GM12874 (cell line): ENCODE measurements around the gene UBXN2A.

Source experiments
- CTCF ChIP-seq: IDR thresholded peaks from 2 replicates; pipeline ENCODE4 v1.5.1; 2011; ENCODE audit warnings: low read depth, mild to moderate bottlenecking, control low read depth, low read length, moderate library complexity; ENCODE audit not compliant: insufficient read depth

UBXN2A gene

GRCh38 chr2:24019729-24020128 lies 79.5 kb downstream of the UBXN2A start:
- TF ChIP-seq CTCF, result no peak

GRCh38 chr2:24020244-24020643 lies 80.0 kb downstream of the UBXN2A start:
- no peak for TF ChIP-seq CTCF

GRCh38 chr2:24021122-24021998 lies 81.1 kb downstream of the UBXN2A start:
- peak; percentile 45 for TF ChIP-seq CTCF

GRCh38 chr2:24022324-24022974 lies 82.2 kb downstream of the UBXN2A start:
- TF ChIP-seq CTCF, result no peak

GRCh38 chr2:24022975-24023575 lies 82.8 kb downstream of the UBXN2A start:
- no peak for TF ChIP-seq CTCF

- TF ChIP-seq CTCF, result no peak
Observed at GRCh38 chr2:24024018-24024417, 83.8 kb downstream of the UBXN2A start.

GRCh38 chr2:24024996-24025663 lies 84.9 kb downstream of the UBXN2A start:
- no peak for TF ChIP-seq CTCF
